Prostate gland (tissue), 2 donors: ENCODE data around the gene OAT. TPM values are rescaled to one million over a fixed set of nuclear protein-coding genes. Genes with fewer than 3 reads are reported as not detected.
A peak's percentile ranks its signal among the peaks of the same experiment; 100 is the strongest.

ENCODE experiments used
- DNase-seq: peaks from one replicate; pipeline ENCODE4 v3.0.0-alpha.2; 2019; ENCODE audit warnings: low spot score
- H3K27ac ChIP-seq, 2 donors: fragments of 200-600 bp; sonication (generic); 2 replicates each; pipeline ENCODE4 v1.5.1; 2017 to 2019
- H3K27me3 ChIP-seq: fragments of 200-600 bp; sonication (generic); replicated peaks from 2 replicates; pipeline ENCODE4 v1.5.1; 2019; ENCODE audit not compliant: insufficient read depth
- H3K36me3 ChIP-seq, 2 donors: fragments of 200-600 bp; sonication (generic); 1 replicate in 1 of 2; 2 replicates in 1 of 2; pipeline versions ENCODE4 v1.5.1 to v1.8.1; 2017 to 2019
- H3K4me1 ChIP-seq: fragments of 200-600 bp; sonication (generic); replicated peaks from 2 replicates; pipeline ENCODE4 v1.5.1; 2019
- H3K4me3 ChIP-seq, 2 donors: fragments of 200-600 bp; sonication (generic); 2 replicates each; pipeline ENCODE4 v1.5.1; 2017 to 2019
- H3K9me3 ChIP-seq: fragments of 200-600 bp; sonication (generic); 2 replicates; pipeline ENCODE4 v1.5.1; 2017
- POLR2A ChIP-seq: fragments of 450-650 bp; IDR thresholded peaks from one replicate; pipeline ENCODE4 v1.6.1; 2016; ENCODE audit warnings: antibody characterized with exemption, mild to moderate bottlenecking
- POLR2AphosphoS5 ChIP-seq: sonication (generic); formaldehyde crosslinking; IDR thresholded peaks from one replicate; pipeline ENCODE4 v1.6.1; 2017; ENCODE audit warnings: antibody characterized with exemption
- WGBS: methylation state at CpG from one replicate; pipeline ENCODE4 v1.1.5; 2018; 5-methylcytosine and 5-hydroxymethylcytosine counted together
- intact Hi-C: fragments of 100-400 bp; cut with DNase I; formaldehyde crosslinking; loops from one replicate; pipeline ENCODE4 v1.14.2; 2022
- total RNA-seq, 2 donors: library from RNA; depleted of rRNA; stranded (reverse); fragments of >200 nt; gene quantifications; one replicate each; pipeline ENCODE4 v1.1.0, GENCODE V29; 2016
- TF ChIP-seq, protein P1 (sequence below), 4 experiments: fragments of 200-600 bp in 2 of 4; fragments of 450-650 bp in 2 of 4; sonication (generic) in 2 of 4; IDR thresholded peaks; 1 replicate in 3 of 4; 2 replicates in 1 of 4; pipeline ENCODE4 v1.5.1; 2016 to 2019; ENCODE audit warnings: antibody characterized with exemption in 4 of 4, mild to moderate bottlenecking in 2 of 4, moderate library complexity in 2 of 4

Gene OAT
- total RNA-seq, result 100 to 1,000 TPM in 1 of 2 donors, 10 to 100 TPM in 1; 86.3 to 139 TPM

DNA sequence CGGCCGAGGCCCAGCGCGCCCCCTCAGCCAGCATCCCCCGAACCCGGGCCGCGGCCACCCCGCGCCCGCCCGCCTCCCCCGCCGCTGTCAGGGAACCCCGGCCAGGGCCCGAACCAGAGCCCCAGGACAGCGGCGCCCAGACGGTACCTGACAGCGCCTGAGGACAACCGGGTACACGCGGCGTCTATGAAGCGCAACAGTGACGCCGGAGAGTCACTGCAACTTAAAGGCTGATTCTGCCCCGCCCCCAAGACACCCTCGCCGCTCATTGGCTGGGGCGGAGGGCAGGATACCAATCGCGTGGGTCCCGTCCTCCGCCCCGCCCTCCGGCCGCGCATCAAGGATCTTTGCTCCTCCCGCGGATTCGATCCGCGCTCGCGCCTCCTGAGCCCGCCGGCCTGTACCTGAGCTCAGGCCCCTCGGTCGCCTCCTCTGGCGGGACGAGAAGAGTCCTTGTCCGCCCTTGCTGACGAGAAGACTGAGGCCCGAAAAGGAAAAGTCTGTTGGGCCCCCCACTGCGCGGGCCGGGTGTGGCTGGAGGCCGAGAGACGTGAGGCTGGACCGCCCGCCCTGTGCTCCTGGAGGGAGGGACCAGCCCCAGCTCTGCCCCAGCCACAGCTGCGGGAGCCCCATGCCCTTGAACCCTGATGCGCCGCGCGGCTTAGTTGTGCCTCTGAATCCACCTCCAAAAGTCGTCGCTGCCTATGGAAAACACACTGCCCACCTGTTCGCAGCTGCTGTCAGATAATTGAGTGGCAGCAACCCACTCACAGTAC is at the start of gene OAT:
Gene OAT (minus strand): TSS at position 198 of the 776 bp plus-strand sequence. CDS start 6,752 bp downstream, outside the sequence.
- 2% methylated on average over 64 of the region's 70 CpGs for WGBS
- intact Hi-C loops, result no loop called here
- no peaks in the 10 kb centered on the region for H3K36me3 ChIP-seq
- peaks cover 8% of the 10 kb centered on the region for H3K4me1 ChIP-seq
- H3K9me3 ChIP-seq, result no peaks in the 10 kb centered on the region
- peak; percentile 97 for DNase-seq
- H3K27me3 ChIP-seq, result no peaks in the 10 kb centered on the region
- H3K27ac ChIP-seq, result peak within 1 kb of the TSS; percentile 88 to 92
- TF ChIP-seq POLR2AphosphoS5, result peak; percentile 99
- peak; percentile 99 for TF ChIP-seq POLR2A
- TF ChIP-seq, protein P1, sequence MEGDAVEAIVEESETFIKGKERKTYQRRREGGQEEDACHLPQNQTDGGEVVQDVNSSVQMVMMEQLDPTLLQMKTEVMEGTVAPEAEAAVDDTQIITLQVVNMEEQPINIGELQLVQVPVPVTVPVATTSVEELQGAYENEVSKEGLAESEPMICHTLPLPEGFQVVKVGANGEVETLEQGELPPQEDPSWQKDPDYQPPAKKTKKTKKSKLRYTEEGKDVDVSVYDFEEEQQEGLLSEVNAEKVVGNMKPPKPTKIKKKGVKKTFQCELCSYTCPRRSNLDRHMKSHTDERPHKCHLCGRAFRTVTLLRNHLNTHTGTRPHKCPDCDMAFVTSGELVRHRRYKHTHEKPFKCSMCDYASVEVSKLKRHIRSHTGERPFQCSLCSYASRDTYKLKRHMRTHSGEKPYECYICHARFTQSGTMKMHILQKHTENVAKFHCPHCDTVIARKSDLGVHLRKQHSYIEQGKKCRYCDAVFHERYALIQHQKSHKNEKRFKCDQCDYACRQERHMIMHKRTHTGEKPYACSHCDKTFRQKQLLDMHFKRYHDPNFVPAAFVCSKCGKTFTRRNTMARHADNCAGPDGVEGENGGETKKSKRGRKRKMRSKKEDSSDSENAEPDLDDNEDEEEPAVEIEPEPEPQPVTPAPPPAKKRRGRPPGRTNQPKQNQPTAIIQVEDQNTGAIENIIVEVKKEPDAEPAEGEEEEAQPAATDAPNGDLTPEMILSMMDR (IDR thresholded peaks at IDR 0.05), result peak in 2 of 4 experiments; percentile 21 to 34
- peak within 1 kb of the TSS; percentile 70 to 92 for H3K4me3 ChIP-seq

DNA sequence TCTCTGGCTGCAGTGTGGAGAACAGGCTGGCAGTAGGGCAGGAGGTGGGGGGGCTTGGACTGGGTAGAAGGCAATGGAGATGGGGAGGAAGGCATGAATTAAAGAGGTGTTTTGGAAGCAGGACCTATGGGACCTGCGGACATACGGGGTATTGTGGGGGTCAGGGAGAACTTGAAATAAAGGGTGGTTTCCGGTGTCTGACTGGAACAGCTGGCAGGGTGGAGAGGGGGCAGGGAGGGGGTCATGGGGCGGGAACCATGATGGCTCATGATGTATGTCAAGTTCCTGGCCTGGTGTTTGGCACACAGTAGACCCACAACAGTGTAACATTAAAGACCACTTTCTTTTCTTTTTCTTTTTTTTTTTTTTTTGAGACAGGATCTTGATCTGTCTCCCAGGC is 48.4 kb upstream of the OAT start:
- TF ChIP-seq POLR2A, result no peak

DNA sequence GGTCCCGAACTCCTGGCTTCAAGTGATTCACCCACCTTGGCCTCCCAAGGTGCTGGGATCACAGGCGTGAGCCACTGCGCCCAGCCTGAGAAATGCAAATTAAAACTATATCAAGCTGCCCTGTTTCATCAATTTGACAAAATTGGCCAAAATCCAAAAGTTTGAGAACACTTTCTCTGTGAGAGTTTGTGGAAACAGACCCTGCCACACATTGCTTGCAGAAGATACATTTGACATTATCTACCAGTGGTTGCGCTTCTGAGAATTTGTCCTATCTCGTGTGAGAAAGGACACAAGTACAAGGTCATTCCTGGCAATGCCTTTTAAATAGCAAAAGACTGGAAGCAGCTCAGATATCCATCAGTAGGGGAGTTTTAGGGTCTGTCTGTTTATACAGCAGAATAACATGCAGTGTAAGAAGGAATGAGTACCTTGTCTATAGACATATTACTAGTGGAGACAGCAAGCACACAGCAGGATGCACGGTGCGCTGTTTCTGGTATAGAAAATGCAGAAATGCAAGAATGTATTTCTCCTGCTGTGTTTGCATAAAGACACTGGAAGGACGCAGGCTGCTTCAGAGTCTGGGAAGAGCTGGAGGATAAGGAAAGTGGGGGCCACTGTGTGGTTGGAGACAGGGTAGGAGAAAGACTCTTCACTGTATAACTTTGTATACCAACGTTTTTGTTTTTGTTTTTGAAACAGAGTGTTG is 47.2 kb upstream of the OAT start:
- no peaks in the 10 kb centered on the region for H3K27me3 ChIP-seq
- 57% methylated on average over 9 of the region's 9 CpGs for WGBS
- DNase-seq, result no peak
- peaks cover 3% of the 10 kb centered on the region for H3K4me1 ChIP-seq
- no peak for TF ChIP-seq POLR2AphosphoS5
- TF ChIP-seq POLR2A, result no peak
- TF ChIP-seq, protein P1 (IDR thresholded peaks at IDR 0.05), result no peak
- intact Hi-C loops, result no loop called here
- H3K9me3 ChIP-seq, result no peaks in the 10 kb centered on the region
- H3K36me3 ChIP-seq, result no peaks in the 10 kb centered on the region
- no peak overlapping the region for H3K27ac ChIP-seq
- no peak overlapping the region for H3K4me3 ChIP-seq

More for the DNA sequence above, 48.4 kb upstream of the OAT start:
- DNase-seq, result no peak
- Histone ChIP-seq H3K27me3 (no peaks in the 10 kb centered on the region), H3K27ac (no peak overlapping the region), H3K9me3 (no peaks in the 10 kb centered on the region), H3K4me1 (peaks cover 3% of the 10 kb centered on the region), H3K36me3 (no peaks in the 10 kb centered on the region), H3K4me3 (no peak overlapping the region)
- intact Hi-C loops, result no loop called here
- WGBS, result 89% methylated on average over 4 of the region's 4 CpGs

DNA sequence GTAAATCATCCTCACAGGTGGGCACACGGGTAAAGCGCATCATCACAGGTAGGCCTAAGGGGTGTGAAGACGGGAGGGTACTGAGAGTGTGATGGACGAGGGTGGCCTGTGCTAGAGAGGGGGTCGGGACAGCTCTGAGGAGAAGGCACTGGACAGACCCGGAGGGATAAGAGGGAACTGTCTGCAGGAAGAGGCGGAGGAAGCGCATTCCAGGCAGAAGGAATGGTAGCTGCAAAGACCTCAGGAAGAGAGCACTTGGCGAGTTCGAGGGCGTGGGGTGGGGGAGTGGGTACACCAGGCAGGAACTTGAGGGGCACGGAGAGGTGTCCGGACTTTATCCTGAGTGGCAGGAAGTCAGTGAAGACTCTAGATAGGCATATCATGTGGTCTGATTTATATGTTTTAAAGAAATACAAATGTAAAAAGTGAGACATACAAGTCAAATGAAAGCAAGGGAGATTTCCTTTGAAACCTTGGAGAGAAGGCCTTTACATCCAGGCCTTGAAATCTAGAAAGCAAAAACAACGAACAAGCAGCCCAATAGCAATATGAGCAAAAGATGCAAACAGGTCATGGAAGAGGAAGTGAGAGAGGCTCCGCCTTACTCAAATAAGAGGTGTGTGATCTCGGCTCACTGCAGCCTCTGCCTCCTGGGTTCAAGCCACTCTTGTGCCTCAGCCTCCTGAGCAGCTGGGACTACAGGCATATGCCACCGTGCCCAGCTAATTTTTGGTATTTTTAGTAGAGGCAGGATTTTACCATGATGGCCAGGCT is 46.5 kb upstream of the OAT start:
- Histone ChIP-seq H3K4me1 (peaks cover 3% of the 10 kb centered on the region), H3K27ac (no peak overlapping the region), H3K4me3 (no peak overlapping the region), H3K9me3 (no peaks in the 10 kb centered on the region), H3K27me3 (no peaks in the 10 kb centered on the region), H3K36me3 (no peaks in the 10 kb centered on the region)
- intact Hi-C loops, result no loop called here
- 82% methylated on average over 17 of the region's 17 CpGs for WGBS
- TF ChIP-seq, protein P1 (IDR thresholded peaks at IDR 0.05), result no peak
- TF ChIP-seq POLR2AphosphoS5 (no peak), POLR2A (no peak)
- DNase-seq, result no peak
